ENCODE data around the gene SLC38A10. TPM values are rescaled to one million over a fixed set of nuclear protein-coding genes. Genes with fewer than 3 reads are reported as not detected.
A peak's percentile ranks its signal among the peaks of the same experiment; 100 is the strongest.

The SLC38A10 gene
- total and polyA plus RNA-seq, 2 of the 13 experiments (the other 11 are each of a cell fraction or from before 2014, with no cell fraction given), result 23.4 to 55.8 TPM

DNA sequence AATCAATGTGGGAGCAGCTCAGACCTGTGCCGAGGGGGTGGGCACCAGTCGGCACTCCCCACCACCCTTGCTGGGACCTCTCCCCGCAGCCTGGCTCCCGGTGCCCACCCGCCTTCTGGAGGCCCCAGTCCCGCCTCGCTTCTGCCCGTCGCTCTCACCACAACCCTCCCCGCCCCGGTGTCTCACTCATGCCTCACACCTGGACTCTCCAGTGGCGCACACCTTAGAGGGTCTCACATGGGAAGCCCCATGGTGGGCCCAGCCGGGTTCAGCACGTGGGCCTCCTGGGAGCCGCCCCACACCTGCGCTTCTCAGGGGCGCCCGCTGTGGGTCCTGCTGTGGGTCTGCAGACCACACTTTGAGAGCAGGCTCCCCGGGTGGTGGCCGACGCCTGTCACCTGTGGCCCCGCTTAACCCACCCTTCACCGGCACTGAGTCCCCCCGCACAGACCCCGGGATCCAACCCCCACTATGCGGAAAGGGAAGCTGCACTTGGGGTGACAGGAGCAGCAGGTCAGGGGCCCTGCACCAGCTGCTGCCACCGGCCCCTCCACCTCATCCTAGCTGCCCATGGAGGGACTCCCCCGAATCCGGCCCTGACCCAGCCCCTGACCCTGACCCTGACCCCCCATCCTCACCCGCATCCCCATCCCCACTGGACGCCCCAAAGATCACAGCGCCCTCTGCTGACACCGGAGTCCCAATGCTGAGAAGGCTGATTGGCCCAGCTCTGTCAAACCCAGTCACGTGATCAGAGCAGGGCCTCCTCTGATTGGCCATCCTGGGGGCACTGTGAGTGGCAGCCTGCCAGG lies 27.4 kb upstream of the SLC38A10 start (continued):
- TF ChIP-seq, protein P1, sequence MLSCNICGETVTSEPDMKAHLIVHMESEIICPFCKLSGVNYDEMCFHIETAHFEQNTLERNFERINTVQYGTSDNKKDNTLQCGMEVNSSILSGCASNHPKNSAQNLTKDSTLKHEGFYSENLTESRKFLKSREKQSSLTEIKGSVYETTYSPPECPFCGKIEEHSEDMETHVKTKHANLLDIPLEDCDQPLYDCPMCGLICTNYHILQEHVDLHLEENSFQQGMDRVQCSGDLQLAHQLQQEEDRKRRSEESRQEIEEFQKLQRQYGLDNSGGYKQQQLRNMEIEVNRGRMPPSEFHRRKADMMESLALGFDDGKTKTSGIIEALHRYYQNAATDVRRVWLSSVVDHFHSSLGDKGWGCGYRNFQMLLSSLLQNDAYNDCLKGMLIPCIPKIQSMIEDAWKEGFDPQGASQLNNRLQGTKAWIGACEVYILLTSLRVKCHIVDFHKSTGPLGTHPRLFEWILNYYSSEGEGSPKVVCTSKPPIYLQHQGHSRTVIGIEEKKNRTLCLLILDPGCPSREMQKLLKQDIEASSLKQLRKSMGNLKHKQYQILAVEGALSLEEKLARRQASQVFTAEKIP (CRISPR knock-in tag; IDR thresholded peaks at IDR 0.05; ENCODE audit: borderline replicate concordance), result no peak
- TF ChIP-seq, protein P2, sequence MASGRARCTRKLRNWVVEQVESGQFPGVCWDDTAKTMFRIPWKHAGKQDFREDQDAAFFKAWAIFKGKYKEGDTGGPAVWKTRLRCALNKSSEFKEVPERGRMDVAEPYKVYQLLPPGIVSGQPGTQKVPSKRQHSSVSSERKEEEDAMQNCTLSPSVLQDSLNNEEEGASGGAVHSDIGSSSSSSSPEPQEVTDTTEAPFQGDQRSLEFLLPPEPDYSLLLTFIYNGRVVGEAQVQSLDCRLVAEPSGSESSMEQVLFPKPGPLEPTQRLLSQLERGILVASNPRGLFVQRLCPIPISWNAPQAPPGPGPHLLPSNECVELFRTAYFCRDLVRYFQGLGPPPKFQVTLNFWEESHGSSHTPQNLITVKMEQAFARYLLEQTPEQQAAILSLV (CRISPR knock-in tag; IDR thresholded peaks at IDR 0.05; ENCODE audit: borderline replicate concordance), result no peak; the same call in 1 of the 2 replicates
- TF ChIP-seq ZFP82 (CRISPR knock-in tag; IDR thresholded peaks at IDR 0.05; ENCODE audit: borderline replicate concordance), result no peak
- peak; percentile 33 for TF ChIP-seq HNRNPK (IDR thresholded peaks at IDR 0.05; ENCODE audit: low read depth, low read length, poor library complexity, severe bottlenecking)
- TF ChIP-seq HNRNPUL1 (IDR thresholded peaks at IDR 0.05; ENCODE audit: low read depth, low read length), result no peak
- no peak for TF ChIP-seq TSC22D2 (CRISPR knock-in tag; IDR thresholded peaks at IDR 0.05; ENCODE audit: borderline replicate concordance)
- no peak for TF ChIP-seq KLF11 (CRISPR knock-in tag; IDR thresholded peaks at IDR 0.05)
- TF ChIP-seq RBM39 (IDR thresholded peaks at IDR 0.05; ENCODE audit: low read depth, low read length, poor library complexity, severe bottlenecking), result no peak
- TF ChIP-seq ZFP1 (CRISPR knock-in tag; IDR thresholded peaks at IDR 0.05), result no peak
- no peak for TF ChIP-seq SALL2 (CRISPR knock-in tag; IDR thresholded peaks at IDR 0.05)
- TF ChIP-seq KMT2A (CRISPR knock-in tag; IDR thresholded peaks at IDR 0.05), result no peak
- no peak for TF ChIP-seq THAP11 (CRISPR knock-in tag; IDR thresholded peaks at IDR 0.05)
- no peak for TF ChIP-seq ASH2L (IDR thresholded peaks at IDR 0.05; ENCODE audit: insufficient read length, low read depth, low read length)
- TF ChIP-seq ZBTB7A (CRISPR knock-in tag; IDR thresholded peaks at IDR 0.05), result no peak
- TF ChIP-seq, protein P3, sequence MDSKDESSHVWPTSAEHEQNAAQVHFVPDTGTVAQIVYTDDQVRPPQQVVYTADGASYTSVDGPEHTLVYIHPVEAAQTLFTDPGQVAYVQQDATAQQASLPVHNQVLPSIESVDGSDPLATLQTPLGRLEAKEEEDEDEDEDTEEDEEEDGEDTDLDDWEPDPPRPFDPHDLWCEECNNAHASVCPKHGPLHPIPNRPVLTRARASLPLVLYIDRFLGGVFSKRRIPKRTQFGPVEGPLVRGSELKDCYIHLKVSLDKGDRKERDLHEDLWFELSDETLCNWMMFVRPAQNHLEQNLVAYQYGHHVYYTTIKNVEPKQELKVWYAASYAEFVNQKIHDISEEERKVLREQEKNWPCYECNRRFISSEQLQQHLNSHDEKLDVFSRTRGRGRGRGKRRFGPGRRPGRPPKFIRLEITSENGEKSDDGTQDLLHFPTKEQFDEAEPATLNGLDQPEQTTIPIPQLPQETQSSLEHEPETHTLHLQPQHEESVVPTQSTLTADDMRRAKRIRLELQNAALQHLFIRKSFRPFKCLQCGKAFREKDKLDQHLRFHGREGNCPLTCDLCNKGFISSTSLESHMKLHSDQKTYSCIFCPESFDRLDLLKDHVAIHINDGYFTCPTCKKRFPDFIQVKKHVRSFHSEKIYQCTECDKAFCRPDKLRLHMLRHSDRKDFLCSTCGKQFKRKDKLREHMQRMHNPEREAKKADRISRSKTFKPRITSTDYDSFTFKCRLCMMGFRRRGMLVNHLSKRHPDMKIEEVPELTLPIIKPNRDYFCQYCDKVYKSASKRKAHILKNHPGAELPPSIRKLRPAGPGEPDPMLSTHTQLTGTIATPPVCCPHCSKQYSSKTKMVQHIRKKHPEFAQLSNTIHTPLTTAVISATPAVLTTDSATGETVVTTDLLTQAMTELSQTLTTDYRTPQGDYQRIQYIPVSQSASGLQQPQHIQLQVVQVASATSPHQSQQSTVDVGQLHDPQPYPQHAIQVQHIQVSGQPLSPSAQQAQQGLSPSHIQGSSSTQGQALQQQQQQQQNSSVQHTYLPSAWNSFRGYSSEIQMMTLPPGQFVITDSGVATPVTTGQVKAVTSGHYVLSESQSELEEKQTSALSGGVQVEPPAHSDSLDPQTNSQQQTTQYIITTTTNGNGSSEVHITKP (CRISPR knock-in tag; IDR thresholded peaks at IDR 0.05; ENCODE audit: low read depth), result no peak
- no peak for TF ChIP-seq ZSCAN22 (CRISPR knock-in tag; IDR thresholded peaks at IDR 0.05)
- TF ChIP-seq, protein P4, sequence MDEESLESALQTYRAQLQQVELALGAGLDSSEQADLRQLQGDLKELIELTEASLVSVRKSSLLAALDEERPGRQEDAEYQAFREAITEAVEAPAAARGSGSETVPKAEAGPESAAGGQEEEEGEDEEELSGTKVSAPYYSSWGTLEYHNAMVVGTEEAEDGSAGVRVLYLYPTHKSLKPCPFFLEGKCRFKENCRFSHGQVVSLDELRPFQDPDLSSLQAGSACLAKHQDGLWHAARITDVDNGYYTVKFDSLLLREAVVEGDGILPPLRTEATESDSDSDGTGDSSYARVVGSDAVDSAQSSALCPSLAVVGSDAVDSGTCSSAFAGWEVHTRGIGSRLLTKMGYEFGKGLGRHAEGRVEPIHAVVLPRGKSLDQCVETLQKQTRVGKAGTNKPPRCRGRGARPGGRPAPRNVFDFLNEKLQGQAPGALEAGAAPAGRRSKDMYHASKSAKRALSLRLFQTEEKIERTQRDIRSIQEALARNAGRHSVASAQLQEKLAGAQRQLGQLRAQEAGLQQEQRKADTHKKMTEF (CRISPR knock-in tag; IDR thresholded peaks at IDR 0.05), result no peak
- no peak for TF ChIP-seq MAFK (conservative IDR thresholded peaks at IDR 0.05 in 1 of 2, IDR thresholded peaks at IDR 0.05 in 1 of 2; ENCODE audit: low read length in 2 of 2)
- TF ChIP-seq, protein P5, sequence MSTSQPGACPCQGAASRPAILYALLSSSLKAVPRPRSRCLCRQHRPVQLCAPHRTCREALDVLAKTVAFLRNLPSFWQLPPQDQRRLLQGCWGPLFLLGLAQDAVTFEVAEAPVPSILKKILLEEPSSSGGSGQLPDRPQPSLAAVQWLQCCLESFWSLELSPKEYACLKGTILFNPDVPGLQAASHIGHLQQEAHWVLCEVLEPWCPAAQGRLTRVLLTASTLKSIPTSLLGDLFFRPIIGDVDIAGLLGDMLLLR (CRISPR knock-in tag; IDR thresholded peaks at IDR 0.05), result no peak
- TF ChIP-seq RBM22 (optimal IDR thresholded peaks at IDR 0.05; ENCODE audit: low read length), result no peak

All from HepG2 (cell line).